A549 treated with CpdA at 1 μM for 4 hours (cell line): ENCODE results near the gene BRSK2. TPM values are rescaled to one million over a fixed set of nuclear protein-coding genes. Genes with fewer than 3 reads are reported as not detected.

ENCODE experiments used
- total RNA-seq: library from RNA; stranded (reverse); fragments of 200-300 nt; extraction: Qiagen RNA extraction; gene quantifications from 5 replicates; pipeline ENCODE4 v1.2.3, GENCODE V29; 2022; ENCODE audit warnings: low read depth

BRSK2 gene
- 4.3 to 7.7 TPM (median 7.0 TPM) in 5 replicates for total RNA-seq

DNA sequence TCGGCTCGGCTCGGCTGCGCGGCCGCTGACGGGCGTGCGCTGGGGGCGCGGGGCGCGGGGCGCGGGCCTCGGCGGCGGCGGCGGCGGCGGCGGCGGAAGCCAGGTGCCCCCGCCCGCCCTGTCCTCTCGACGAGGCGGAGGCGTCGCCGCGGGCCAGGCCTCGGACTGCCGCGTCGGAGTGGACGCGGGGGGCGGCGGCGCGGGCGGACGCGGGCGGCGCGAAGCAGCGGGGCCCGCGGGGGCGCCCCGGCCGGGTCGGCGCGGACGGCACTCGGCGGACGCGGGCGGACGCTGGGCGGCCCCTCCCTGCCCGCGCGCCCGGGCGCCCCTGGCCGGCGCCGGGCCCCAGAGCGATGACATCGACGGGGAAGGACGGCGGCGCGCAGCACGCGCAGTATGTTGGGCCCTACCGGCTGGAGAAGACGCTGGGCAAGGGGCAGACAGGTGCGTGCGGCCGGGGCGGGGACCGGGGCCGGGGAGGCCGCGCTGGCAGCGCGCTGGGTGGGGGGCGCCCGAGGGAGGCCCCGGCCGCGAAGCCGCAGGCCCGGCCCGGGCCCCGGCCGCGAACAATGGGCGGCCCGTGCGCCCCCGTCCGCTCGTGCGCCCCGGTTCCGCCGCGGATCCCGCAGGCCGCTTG lies at the start of gene BRSK2:
BRSK2 (plus strand) TSS at position 3 of the 637 bp plus-strand sequence; CDS start at position 354, 351 bp downstream.

DNA sequence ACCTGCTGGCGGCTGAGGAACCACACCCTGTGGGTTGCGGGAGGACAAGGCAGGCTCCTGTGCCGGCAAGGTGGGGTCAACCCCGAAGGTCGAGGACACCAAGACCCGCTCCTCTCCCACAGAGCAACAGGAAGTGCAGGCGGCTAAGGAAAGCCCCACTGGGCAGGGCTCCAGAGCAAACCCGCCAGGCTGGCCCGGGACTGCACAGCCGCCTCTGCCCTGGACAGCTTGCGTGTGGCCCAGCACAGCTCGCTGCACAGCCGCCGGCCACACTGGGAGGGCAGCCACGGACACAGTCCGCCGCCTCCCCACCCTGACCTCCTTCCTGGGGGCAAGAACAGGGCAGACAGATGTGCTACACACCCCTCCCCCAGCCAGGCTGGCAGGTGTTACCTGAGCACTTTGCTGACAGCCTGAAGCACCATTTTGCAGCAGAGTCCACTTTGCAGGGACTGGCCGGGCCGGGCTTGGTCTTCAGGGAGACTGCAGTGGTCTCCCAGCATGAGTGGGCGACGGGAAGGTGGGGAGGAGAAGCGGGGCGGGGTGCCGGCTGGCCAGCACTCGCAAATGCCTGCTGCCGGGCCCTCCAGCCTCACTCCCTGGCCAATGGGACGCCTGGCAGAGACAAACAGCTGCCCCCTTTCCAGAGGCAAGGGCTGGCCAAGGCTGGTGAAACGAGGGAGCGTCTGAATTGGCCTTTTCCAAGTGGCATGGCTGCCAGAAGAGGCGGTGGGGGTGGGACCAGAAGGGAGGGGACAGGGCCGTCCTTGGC lies 96.5 kb downstream of the BRSK2 start, which contains the start of gene MOB2:
MOB2 (minus strand) TSS at position 726 of the 772 bp plus-strand sequence; CDS start at position 503, 223 bp downstream.

Other genes with a start within 250 kb of the BRSK2 start
- gene MUC5AC, start 232.0 kb upstream of the BRSK2 start, total RNA-seq, result 3.2 to 4.5 TPM (median 4.1 TPM) in 5 replicates
- gene MUC5B, start 166.9 kb upstream of the BRSK2 start, total RNA-seq, result 3.0 to 4.9 TPM (median 3.7 TPM) in 5 replicates
- gene TOLLIP, start 80.3 kb upstream of the BRSK2 start, total RNA-seq, result 37.0 to 58.4 TPM (median 50.0 TPM) in 5 replicates
- 35.6 to 49.3 TPM (median 47.8 TPM) in 5 replicates for gene MOB2, start 96.8 kb downstream of the BRSK2 start, total RNA-seq
- gene DUSP8, start 182.3 kb downstream of the BRSK2 start, total RNA-seq, result 1.1 to 2.3 TPM (median 2.0 TPM) in 5 replicates
- not detected in 5 replicates for gene KRTAP5-1, start 195.3 kb downstream of the BRSK2 start, total RNA-seq
- gene KRTAP5-2, start 208.4 kb downstream of the BRSK2 start, total RNA-seq, result not detected in 5 replicates
- gene KRTAP5-3, start 218.5 kb downstream of the BRSK2 start, total RNA-seq, result not detected in 5 replicates
- not detected in 5 replicates for gene KRTAP5-4, start 232.2 kb downstream of the BRSK2 start, total RNA-seq
- not detected in 5 replicates for gene KRTAP5-5, start 239.8 kb downstream of the BRSK2 start, total RNA-seq